ENCODE results near the gene USP43.

GRCh38 chr17:9702482-9702881 lies 57.2 kb downstream of the USP43 start:
- TF ChIP-seq CTCF (IDR thresholded peaks at IDR 0.05): no peak
- no peak for TF ChIP-seq POLR2A (IDR thresholded peaks at IDR 0.05)

Data from thyroid gland (tissue), 4 donors.